Mesothelial cell of epicardium (in vitro differentiated cells): Measurements from ENCODE around the gene HOXA5. TPM values are rescaled to one million over a fixed set of nuclear protein-coding genes. Genes with fewer than 3 reads are reported as not detected.

ENCODE experiments used
- DNase-seq, 2 experiments: peaks; one replicate each; pipeline ENCODE4 v3.0.0; 2021; ENCODE audit warnings: low spot score in 2 of 2; ENCODE audit not compliant: unreplicated experiment in 2 of 2
- H3K27ac Mint-ChIP-seq: 2 replicates; pipeline ENCODE4 v1.8.0; 2021; ENCODE audit warnings: mixed read lengths
- H3K27me3 Mint-ChIP-seq: 2 replicates; pipeline ENCODE4 v1.8.0; 2021; ENCODE audit warnings: low read depth, mixed read lengths
- H3K36me3 Mint-ChIP-seq: 2 replicates; pipeline ENCODE4 v1.8.0; 2021; ENCODE audit warnings: mixed read lengths
- H3K4me1 Mint-ChIP-seq: 2 replicates; pipeline ENCODE4 v1.8.0; 2021; ENCODE audit warnings: mixed read lengths
- H3K4me3 Mint-ChIP-seq: 2 replicates; pipeline ENCODE4 v1.8.0; 2021; ENCODE audit warnings: mild to moderate bottlenecking, moderate library complexity, mixed read lengths
- H3K9me3 Mint-ChIP-seq: 2 replicates; pipeline ENCODE4 v1.8.0; 2021; ENCODE audit warnings: mixed read lengths
- CTCF ChIP-seq: fragments of 200-600 bp; sonication (generic); IDR thresholded peaks from one replicate; pipeline ENCODE4 v1.5.0; 2021; ENCODE audit warnings: antibody characterized with exemption; ENCODE audit not compliant: unreplicated experiment
- microRNA-seq: library from miRNA; unstranded; fragments of <30 nt; microRNA quantifications from one replicate; pipeline ENCODE4 v1.2.0, GENCODE V29; 2021; ENCODE audit warnings: inconsistent platforms, mixed read lengths
- total RNA-seq: library from RNA; stranded (reverse); gene quantifications from 3 replicates; pipeline ENCODE4 v1.2.1, GENCODE V29; 2021

The HOXA5 gene
- total RNA-seq, 1 donor from 2014 or later: 133 TPM

- Mint-ChIP-seq H3K9me3 (no peaks in the 10 kb centered on the region), H3K27ac (peak overlapping the region; percentile 100), H3K4me1 (peaks cover 68% of the 10 kb centered on the region), H3K27me3 (no peaks in the 10 kb centered on the region), H3K4me3 (peak overlapping the region; percentile 98), H3K36me3 (peaks cover 5% of the 10 kb centered on the region)
- DNase-seq: no peak
- TF ChIP-seq CTCF: no peak
These were observed 49.0 kb downstream of the HOXA5 start for GRCh38 chr7:27094304-27095049.

- TF ChIP-seq CTCF: no peak
- H3K4me1 Mint-ChIP-seq: peaks cover 63% of the 10 kb centered on the region
- H3K36me3 Mint-ChIP-seq: no peaks in the 10 kb centered on the region
- peak overlapping the region; percentile 100 for H3K27ac Mint-ChIP-seq
- H3K4me3 Mint-ChIP-seq: peak overlapping the region; percentile 98
- no peak for DNase-seq
- no peaks in the 10 kb centered on the region for H3K27me3 Mint-ChIP-seq
- H3K9me3 Mint-ChIP-seq: no peaks in the 10 kb centered on the region
These were observed 50.1 kb downstream of the HOXA5 start for GRCh38 chr7:27093184-27093895.

- no peaks in the 10 kb centered on the region for H3K27me3 Mint-ChIP-seq
- H3K4me1 Mint-ChIP-seq: peaks cover 63% of the 10 kb centered on the region
- peak overlapping the region; percentile 35 for H3K4me3 Mint-ChIP-seq
- no peaks in the 10 kb centered on the region for H3K36me3 Mint-ChIP-seq
- H3K9me3 Mint-ChIP-seq: no peaks in the 10 kb centered on the region
- H3K27ac Mint-ChIP-seq: peak overlapping the region; percentile 100
- no peak for DNase-seq
- TF ChIP-seq CTCF: no peak
These were observed 50.7 kb downstream of the HOXA5 start for GRCh38 chr7:27092819-27093110.

GRCh38 chr7:27091941-27092818 lies 51.3 kb downstream of the HOXA5 start:
- no peak for DNase-seq
- peak overlapping the region; percentile 100 for H3K27ac Mint-ChIP-seq
- H3K27me3 Mint-ChIP-seq: no peaks in the 10 kb centered on the region
- H3K9me3 Mint-ChIP-seq: no peaks in the 10 kb centered on the region
- H3K4me1 Mint-ChIP-seq: peaks cover 63% of the 10 kb centered on the region
- no peaks in the 10 kb centered on the region for H3K36me3 Mint-ChIP-seq
- H3K4me3 Mint-ChIP-seq: peak overlapping the region; percentile 35
- no peak for TF ChIP-seq CTCF

- no peaks in the 10 kb centered on the region for H3K36me3 Mint-ChIP-seq
- peaks cover 65% of the 10 kb centered on the region for H3K4me1 Mint-ChIP-seq
- peak overlapping the region; percentile 100 for H3K27ac Mint-ChIP-seq
- DNase-seq: no peak
- no peak for TF ChIP-seq CTCF
- H3K27me3 Mint-ChIP-seq: no peaks in the 10 kb centered on the region
- H3K4me3 Mint-ChIP-seq: peak overlapping the region; percentile 28
- no peaks in the 10 kb centered on the region for H3K9me3 Mint-ChIP-seq
These were observed 52.4 kb downstream of the HOXA5 start for GRCh38 chr7:27091105-27091504.

Small RNAs within 50 kb of the gene (microRNA-seq; reads per million reads assigned to microRNA genes)
- 5,924 reads per million, percentile 93 among the genes with 10 or more reads in this experiment for gene MIR196B

Other genes starting within 250 kb of the HOXA5 start
- gene HOXA1, start 47.7 kb downstream of the HOXA5 start, total RNA-seq: 13.7 to 14.6 TPM (median 14.0 TPM) in 3 replicates
- 30.3 to 33.9 TPM (median 30.8 TPM) in 3 replicates for gene HOXA2, start 41.0 kb downstream of the HOXA5 start, total RNA-seq
- 51.0 to 55.9 TPM (median 54.7 TPM) in 3 replicates for gene HOXA4, start 12.9 kb downstream of the HOXA5 start, total RNA-seq
- gene HOXA6, start 4.1 kb upstream of the HOXA5 start, total RNA-seq: 43.7 to 45.6 TPM (median 44.4 TPM) in 3 replicates
- 197 to 209 TPM (median 201 TPM) in 3 replicates for gene HOXA3, start 8.9 kb upstream of the HOXA5 start, total RNA-seq
- gene HOXA7, start 13.0 kb upstream of the HOXA5 start, total RNA-seq: 17.4 to 18.9 TPM (median 17.9 TPM) in 3 replicates
- gene HOXA9, start 21.9 kb upstream of the HOXA5 start, total RNA-seq: 10.8 to 14.5 TPM (median 13.2 TPM) in 3 replicates
- 13.1 to 14.4 TPM (median 13.8 TPM) in 3 replicates for gene HOXA10, start 30.6 kb upstream of the HOXA5 start, total RNA-seq
- gene HOXA11, start 41.6 kb upstream of the HOXA5 start, total RNA-seq: 3.3 to 4.2 TPM (median 3.9 TPM) in 3 replicates
- 6.9 to 7.7 TPM (median 7.5 TPM) in 3 replicates for gene HOXA13, start 56.4 kb upstream of the HOXA5 start, total RNA-seq
- gene EVX1, start 99.1 kb upstream of the HOXA5 start, total RNA-seq: 1.4 to 2.1 TPM (median 1.8 TPM) in 3 replicates